GM19455 (cell line): Measurements from ENCODE around the gene RASGEF1B.
A peak's percentile ranks its signal among the peaks of the same experiment; 100 is the strongest.
"Not testable (repeated sequence)": the region's sequence is repeated elsewhere in the genome, so short reads cannot be mapped to it uniquely, and the experiment has no call there.

Experiments
- ATAC-seq: cut with Tn5 transposase; IDR thresholded peaks from one replicate; pipeline ENCODE4 v1.9.1; 2021; ENCODE audit not compliant: unreplicated experiment

RASGEF1B gene

GRCh38 chr4:81498551-81499099, 26.9 kb upstream of the RASGEF1B start:
- no peak for ATAC-seq

GRCh38 chr4:81498046-81498445, 26.3 kb upstream of the RASGEF1B start:
- ATAC-seq: no peak

GRCh38 chr4:81495345-81495744, 23.6 kb upstream of the RASGEF1B start:
- ATAC-seq: no peak

- no peak for ATAC-seq
Measured at GRCh38 chr4:81494031-81494431, 22.3 kb upstream of the RASGEF1B start.

GRCh38 chr4:81492606-81493230, 21.0 kb upstream of the RASGEF1B start:
- ATAC-seq: no peak

GRCh38 chr4:81491943-81492342, 20.2 kb upstream of the RASGEF1B start:
- no peak for ATAC-seq

- no peak for ATAC-seq
Measured at GRCh38 chr4:81490403-81491160, 18.9 kb upstream of the RASGEF1B start.

GRCh38 chr4:81486502-81486901, 14.8 kb upstream of the RASGEF1B start:
- no peak for ATAC-seq

- ATAC-seq: no peak
Measured at GRCh38 chr4:81485310-81485980, 13.7 kb upstream of the RASGEF1B start.

GRCh38 chr4:81482326-81482725, 10.6 kb upstream of the RASGEF1B start:
- no peak for ATAC-seq

GRCh38 chr4:81481151-81481550, 9.4 kb upstream of the RASGEF1B start:
- no peak for ATAC-seq

- not testable (repeated sequence) for ATAC-seq
Measured at GRCh38 chr4:81479573-81479972, 7.9 kb upstream of the RASGEF1B start.

GRCh38 chr4:81473331-81474265, 1.9 kb upstream of the RASGEF1B start:
- not testable (repeated sequence) for ATAC-seq

- peak; percentile 51 for ATAC-seq
Measured at GRCh38 chr4:81472281-81473182, 825 bp upstream of the RASGEF1B start.

GRCh38 chr4:81471298-81471587, 464 bp downstream of the RASGEF1B start:
- ATAC-seq: peak; percentile 33

- no peak for ATAC-seq
Measured at GRCh38 chr4:81470456-81471297, 1.0 kb downstream of the RASGEF1B start.

GRCh38 chr4:81469781-81470455, 1.8 kb downstream of the RASGEF1B start:
- ATAC-seq: no peak

GRCh38 chr4:81468678-81469077, 3.0 kb downstream of the RASGEF1B start:
- no peak for ATAC-seq

- ATAC-seq: no peak
Measured at GRCh38 chr4:81467672-81467964, 4.1 kb downstream of the RASGEF1B start.
